HepG2 (cell line): ENCODE measurements around the gene PSMD12.
"Not testable (repeated sequence)": the region's sequence is repeated elsewhere in the genome, so short reads cannot be mapped to it uniquely, and the experiment has no call there.

Source experiments
- CTCF ChIP-seq: sonication (generic); formaldehyde crosslinking; IDR thresholded peaks from 2 replicates; pipeline ENCODE4 v1.5.0; 2020; ENCODE audit warnings: mild to moderate bottlenecking, missing genetic modification reagents, moderate library complexity
- ELF1 ChIP-seq: sonication (generic); formaldehyde crosslinking; IDR thresholded peaks from 2 replicates; pipeline ENCODE4 v1.4.0; 2020; ENCODE audit warnings: missing genetic modification reagents
- FOXM1 ChIP-seq: sonication (generic); formaldehyde crosslinking; IDR thresholded peaks from 2 replicates; pipeline ENCODE4 v1.5.0; 2020; ENCODE audit warnings: missing genetic modification reagents
- MYC ChIP-seq: sonication (generic); formaldehyde crosslinking; IDR thresholded peaks from 2 replicates; pipeline ENCODE4 v1.9.0; 2021; ENCODE audit warnings: missing genetic modification reagents, borderline replicate concordance
- NFYC ChIP-seq: IDR thresholded peaks from 2 replicates; pipeline ENCODE4 v1.6.1; 2016; ENCODE audit warnings: missing genetic modification reagents, missing compliant biosample characterization
- RAD21 ChIP-seq: fragments of 450-650 bp; formaldehyde crosslinking; IDR thresholded peaks from 2 replicates; pipeline ENCODE4 v1.5.0; 2020; ENCODE audit warnings: mild to moderate bottlenecking
- RERE ChIP-seq: IDR thresholded peaks from 2 replicates; pipeline ENCODE4 v1.6.1; 2016; ENCODE audit warnings: low read depth, missing genetic modification reagents, missing compliant biosample characterization
- REXO4 ChIP-seq: sonication (generic); formaldehyde crosslinking; IDR thresholded peaks from 2 replicates; pipeline ENCODE4 v1.8.0; 2022; ENCODE audit warnings: missing genetic modification reagents, mild to moderate bottlenecking, borderline replicate concordance
- YY1 ChIP-seq: IDR thresholded peaks from 2 replicates; pipeline ENCODE4 v1.6.1; 2011; ENCODE audit warnings: low read length, low read depth, moderate library complexity, mild to moderate bottlenecking; ENCODE audit not compliant: insufficient read depth, insufficient replicate concordance
- ZFX ChIP-seq: sonication (generic); formaldehyde crosslinking; IDR thresholded peaks from 2 replicates; pipeline ENCODE4 v1.4.0; 2020; ENCODE audit warnings: mild to moderate bottlenecking, low read depth, missing genetic modification reagents, moderate library complexity
- ZNF747 ChIP-seq: sonication (generic); formaldehyde crosslinking; IDR thresholded peaks from 2 replicates; pipeline ENCODE4 v1.8.1; 2023; ENCODE audit warnings: missing genetic modification reagents, mild to moderate bottlenecking, borderline replicate concordance
- ZNF782 ChIP-seq: sonication (generic); formaldehyde crosslinking; IDR thresholded peaks from 2 replicates; pipeline ENCODE4 v1.4.0; 2020; ENCODE audit warnings: missing genetic modification reagents, mild to moderate bottlenecking, borderline replicate concordance
- ZNF883 ChIP-seq: sonication (generic); formaldehyde crosslinking; IDR thresholded peaks from 2 replicates; pipeline ENCODE4 v1.5.1; 2020; ENCODE audit warnings: mild to moderate bottlenecking, missing genetic modification reagents; ENCODE audit errors: not compliant biosample characterization
- TF ChIP-seq, protein P1 (sequence below): sonication (generic); formaldehyde crosslinking; IDR thresholded peaks from 2 replicates; pipeline ENCODE4 v1.8.0; 2022; ENCODE audit warnings: low read depth, missing genetic modification reagents

- TF ChIP-seq NFYC (CRISPR knock-in tag); CTCF (CRISPR knock-in tag); ELF1 (CRISPR knock-in tag); ZNF747 (CRISPR knock-in tag); ZFX (CRISPR knock-in tag); ZNF782 (CRISPR knock-in tag); YY1; RERE (CRISPR knock-in tag); ZNF883; MYC; RAD21 (CRISPR knock-in tag); FOXM1 (CRISPR knock-in tag); REXO4 (CRISPR knock-in tag): not testable (repeated sequence)
- TF ChIP-seq, protein P1, sequence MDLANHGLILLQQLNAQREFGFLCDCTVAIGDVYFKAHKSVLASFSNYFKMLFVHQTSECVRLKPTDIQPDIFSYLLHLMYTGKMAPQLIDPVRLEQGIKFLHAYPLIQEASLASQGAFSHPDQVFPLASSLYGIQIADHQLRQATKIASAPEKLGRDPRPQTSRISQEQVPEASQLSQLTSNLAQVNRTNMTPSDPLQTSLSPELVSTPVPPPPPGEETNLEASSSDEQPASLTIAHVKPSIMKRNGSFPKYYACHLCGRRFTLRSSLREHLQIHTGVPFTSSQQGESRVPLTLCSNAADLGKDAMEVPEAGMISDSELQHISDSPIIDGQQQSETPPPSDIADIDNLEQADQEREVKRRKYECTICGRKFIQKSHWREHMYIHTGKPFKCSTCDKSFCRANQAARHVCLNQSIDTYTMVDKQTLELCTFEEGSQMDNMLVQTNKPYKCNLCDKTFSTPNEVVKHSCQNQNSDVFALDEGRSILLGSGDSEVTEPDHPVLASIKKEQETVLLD (CRISPR knock-in tag) = not testable (repeated sequence)
Observed at GRCh38 chr17:67388536-67388935, 22.2 kb upstream of the PSMD12 start.
